ENCODE data around the gene GCN1.

GRCh38 chr12:120235369-120236323 lies 41.1 kb upstream of the GCN1 start:
- TF ChIP-seq CTCF (IDR thresholded peaks at IDR 0.05): no peak
- TF ChIP-seq POLR2A (IDR thresholded peaks at IDR 0.05): no peak
